ENCODE results near the gene KHK.

DNA sequence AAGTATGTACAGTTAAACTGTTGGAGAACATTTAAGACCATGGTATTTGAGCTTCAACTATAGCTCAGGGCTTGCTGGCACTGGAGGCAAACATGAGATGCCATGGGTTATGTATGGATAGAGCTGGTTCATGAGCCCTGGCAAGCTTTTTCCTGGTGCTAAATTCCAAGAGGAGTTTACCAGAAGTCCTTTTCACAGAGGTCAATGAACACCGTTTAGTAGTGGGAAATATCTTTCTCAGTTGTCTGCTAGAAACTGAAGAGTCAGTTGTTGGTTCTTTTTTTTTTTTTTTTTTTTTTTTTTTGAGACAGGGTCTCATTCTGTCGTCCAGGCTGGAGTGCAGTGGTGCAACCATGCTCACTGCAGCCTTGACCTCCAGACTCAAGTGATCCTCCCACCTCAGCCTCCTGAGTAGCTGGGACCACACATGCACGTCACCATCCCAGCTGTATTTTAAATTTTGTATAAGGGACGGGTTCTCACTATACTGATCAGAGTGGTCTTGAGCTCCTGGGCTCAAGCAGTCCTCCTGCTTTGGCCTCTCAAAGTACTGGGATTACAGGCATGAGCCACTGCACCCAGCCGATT is 1.3 kb downstream of the KHK start:
- TF ChIP-seq CTCF (IDR thresholded peaks at IDR 0.05): no peak
- no peak for TF ChIP-seq POLR2AphosphoS5 (IDR thresholded peaks at IDR 0.05)
